ENCODE data around the gene PRC1. TPM values are rescaled to one million over a fixed set of nuclear protein-coding genes. Genes with fewer than 3 reads are reported as not detected.

PRC1 gene
- total RNA-seq, 3 donors from 2014 or later: 10.9 to 41.0 (median 12.3) TPM

GRCh38 chr15:90916461-90916860 lies 77.9 kb downstream of the PRC1 start:
- intact Hi-C loops (cut with DNase I, micrococcal nuclease): no loop called here
- ATAC-seq: no peak
- TF ChIP-seq CTCF (IDR thresholded peaks at IDR 0.05): no peak
- Histone ChIP-seq H3K9me3 (no peaks in the 10 kb centered on the region), H3K36me3 (ENCODE audit: low read depth) (peaks cover 25% of the 10 kb centered on the region), H3K4me1 (ENCODE audit: low read depth) (no peaks in the 10 kb centered on the region), H3K4me3 (no peak overlapping the region)
- peak in 1 of 3 donors; percentile 30 for DNase-seq

Other genes with a start within 250 kb of the PRC1 start
- gene FURIN, start 125.9 kb downstream of the PRC1 start, total RNA-seq: 10 to 100 TPM; 65.9 to 83.4 (median 67.4) TPM
- gene FES, start 110.0 kb downstream of the PRC1 start, total RNA-seq: 10 to 100 TPM in 2 of 3 donors, 1 to 10 TPM in 1; 7.9 to 18.6 (median 12.1) TPM
- 10 to 100 TPM; 50.9 to 75.8 (median 75.3) TPM for gene MAN2A2, start 91.2 kb downstream of the PRC1 start, total RNA-seq
- gene HDDC3, start 62.0 kb downstream of the PRC1 start, total RNA-seq: 10 to 100 TPM; 10.7 to 23.4 (median 15.4) TPM
- gene UNC45A, start 59.2 kb downstream of the PRC1 start, total RNA-seq: 10 to 100 TPM; 43.9 to 92.5 (median 54.8) TPM
- gene RCCD1, start 39.7 kb downstream of the PRC1 start, total RNA-seq: 10 to 100 TPM; 18.5 to 21.5 (median 20.7) TPM
- 10 to 100 TPM; 13.4 to 22.7 (median 16.2) TPM for gene VPS33B, start 28.1 kb upstream of the PRC1 start, total RNA-seq
- 1 to 10 TPM in 1 of 3 donors, under 1 TPM in 2; 0.41 to 4.2 (median 0.80) TPM for gene SV2B, start 105.7 kb upstream of the PRC1 start, total RNA-seq